Heart left ventricle (tissue), 13 donors: ENCODE measurements around the gene ANKRD13B.

ENCODE experiments used
- CTCF ChIP-seq, 12 donors: fragments of 200-600 bp; sonication (generic) in 4 of 12; IDR thresholded peaks; one replicate each; pipeline versions ENCODE4 v1.5.0 to v1.8.0; 2018 to 2022; ENCODE audit warnings: antibody characterized with exemption in 12 of 12, mild to moderate bottlenecking in 5 of 12
- POLR2A ChIP-seq, 2 donors: fragments of 450-650 bp; IDR thresholded peaks; one replicate each; pipeline ENCODE4 v1.6.1; 2017; ENCODE audit warnings: antibody characterized with exemption in 2 of 2, mild to moderate bottlenecking in 2 of 2, moderate library complexity in 2 of 2
- donor health status: ischemic (EF 13 %, LVEDD 7.1; RV severe dilation, severe dysfunction).
- donor health status: DM: no; HTN: yes; CAD: no.
- donor health status: DM: no; HTN: no; CAD: no.
- donor health status: ischemic (EF 25% LVEDD 6.9; RV normal size, moderate dysfunction).
- donor health status: ischemic (EF 25% LVEDD 5.7; RV mildly dilated, moderate dysfunction).
- donor health status: ischemic (EF 35%, LVEDD 5.7; RV mildly dilated, moderate dysfunction).
- donor health status: nonischemic (EF 11% LVEDD 7.7; RV severe dilation, severe dysfunction).
- donor health status: DM: yes; HTN: yes; CAD: no.
- donor health status: PGD.
- donor health status: ischemic (EF 29% LVEDD 5.4; RV normal size, mild dysfunction).
- donor health status: nonischemic (EF 23%, LVEDD 6.1; RV moderate dilation, normal function).

- TF ChIP-seq CTCF (IDR thresholded peaks at IDR 0.05) (no peak), POLR2A (IDR thresholded peaks at IDR 0.05) (no peak)
Measured at GRCh38 chr17:29555840-29556239, 37.1 kb upstream of the ANKRD13B start.
